GM12864 (cell line): Measurements from ENCODE around the gene DIP2C.

Source experiments
- DNase-seq: peaks from one replicate; pipeline ENCODE4 v3.0.0-alpha.2; 2011; ENCODE audit warnings: low read depth
- H3K4me3 ChIP-seq: 2 replicates; pipeline ENCODE4 v1.5.1; 2011; ENCODE audit warnings: mild to moderate bottlenecking, low read depth, low read length, control low read depth
- CTCF ChIP-seq: IDR thresholded peaks from 2 replicates; pipeline ENCODE4 v1.5.1; 2011; ENCODE audit warnings: low read depth, mild to moderate bottlenecking, moderate library complexity, low read length, control low read depth, inconsistent platforms; ENCODE audit errors: missing control alignments

Gene DIP2C

DNA sequence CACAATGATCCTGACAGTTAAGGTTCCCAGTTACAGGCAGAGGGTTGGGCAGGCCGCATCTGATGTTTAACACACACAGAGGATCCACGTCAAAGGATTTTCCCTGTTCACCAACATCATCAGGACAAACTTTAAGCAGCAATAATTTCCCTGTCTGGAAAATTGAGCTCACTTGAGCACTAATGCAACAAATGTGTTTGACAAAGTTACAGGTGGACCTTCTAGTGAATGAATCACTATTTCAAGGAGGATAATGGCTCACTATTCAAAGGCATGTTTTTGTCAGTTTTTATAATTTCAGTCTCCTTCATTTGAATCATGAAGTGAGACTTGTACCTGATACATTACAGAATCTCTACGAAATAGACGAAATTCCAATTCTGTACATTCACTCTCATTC lies 127.3 kb downstream of the DIP2C start:
- no peak for TF ChIP-seq CTCF
- no peak for DNase-seq
- H3K4me3 ChIP-seq = no peak overlapping the region

GRCh38 chr10:561721-562120 lies 127.7 kb downstream of the DIP2C start:
- no peak for TF ChIP-seq CTCF
- DNase-seq = no peak
- H3K4me3 ChIP-seq = no peak overlapping the region

DNA sequence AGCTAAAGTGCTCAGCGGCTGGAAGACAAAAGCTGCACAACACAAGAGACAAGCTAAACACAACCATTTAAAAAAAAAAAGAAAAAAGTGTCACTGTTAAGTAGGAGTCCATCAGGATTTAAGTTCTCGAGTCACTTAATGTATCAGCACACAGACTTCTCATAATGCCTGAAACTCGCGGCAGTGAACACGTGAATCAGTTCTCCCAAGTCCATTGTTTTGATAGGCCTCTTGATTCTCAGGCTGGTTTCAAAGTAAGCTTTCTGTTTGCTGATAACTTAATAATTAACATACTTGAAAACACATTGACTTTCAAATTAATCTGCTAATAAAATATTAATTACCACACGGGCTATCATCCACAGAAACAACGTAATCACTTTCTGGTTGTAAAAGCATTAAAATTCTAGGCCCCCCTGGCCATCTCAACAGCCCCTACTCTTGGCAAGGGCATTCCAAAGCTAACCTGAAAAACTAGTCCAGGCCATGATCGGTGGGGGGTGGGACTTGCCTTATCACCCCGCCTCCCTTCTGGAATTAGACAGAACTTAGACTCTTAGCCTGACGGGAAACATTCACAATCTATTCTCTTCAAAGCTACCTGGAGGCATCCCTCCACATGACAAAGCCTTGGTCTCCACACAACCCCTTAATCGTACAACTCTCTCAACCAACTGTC lies 129.0 kb downstream of the DIP2C start:
- no peak for DNase-seq
- TF ChIP-seq CTCF = no peak
- no peak overlapping the region for H3K4me3 ChIP-seq

- no peak overlapping the region for H3K4me3 ChIP-seq
- TF ChIP-seq CTCF = no peak
- no peak for DNase-seq
These were observed 129.8 kb downstream of the DIP2C start for GRCh38 chr10:559767-560047.

DNA sequence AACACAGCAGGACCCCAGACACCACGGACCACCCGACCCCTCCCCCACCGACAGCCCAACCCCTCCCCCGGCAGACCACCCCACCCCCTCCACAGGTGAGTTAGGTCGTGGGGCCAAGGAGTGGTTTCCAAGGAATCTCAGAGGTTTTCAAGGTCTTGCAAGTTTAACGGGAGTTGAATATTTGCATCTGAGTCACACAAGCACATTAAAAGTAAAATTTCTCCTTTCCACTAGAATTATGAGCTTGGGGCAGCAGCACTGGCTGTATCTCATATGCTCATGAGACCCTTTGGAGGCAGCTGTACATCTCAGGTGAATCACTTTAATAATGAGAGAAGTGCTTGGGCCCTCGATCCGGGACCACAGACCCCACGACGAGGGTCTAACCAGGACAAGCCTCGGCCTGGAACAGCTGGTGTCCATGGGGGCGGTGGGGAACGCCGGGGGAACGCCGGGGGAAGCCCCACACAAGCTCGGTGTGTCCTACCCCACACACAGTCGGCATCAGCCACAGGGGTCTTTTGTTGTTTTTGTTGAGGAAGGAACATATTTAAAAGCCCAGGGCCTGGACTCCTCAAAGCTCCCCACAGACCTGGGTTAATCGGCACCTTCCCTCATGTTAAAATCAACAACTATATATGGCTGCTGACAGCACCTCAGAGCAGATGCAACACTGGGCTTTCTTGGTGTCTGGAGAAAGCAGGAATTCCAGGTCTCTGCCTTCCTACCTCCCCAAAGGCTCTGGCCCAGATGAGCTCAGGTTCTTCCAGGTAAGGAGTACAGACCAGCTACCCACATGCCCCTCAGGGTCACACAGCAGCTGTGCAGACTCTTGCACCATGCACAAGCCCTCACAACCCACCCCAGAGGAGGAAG lies 130.3 kb downstream of the DIP2C start:
- TF ChIP-seq CTCF = no peak
- H3K4me3 ChIP-seq = no peak overlapping the region
- DNase-seq = no peak

DNA sequence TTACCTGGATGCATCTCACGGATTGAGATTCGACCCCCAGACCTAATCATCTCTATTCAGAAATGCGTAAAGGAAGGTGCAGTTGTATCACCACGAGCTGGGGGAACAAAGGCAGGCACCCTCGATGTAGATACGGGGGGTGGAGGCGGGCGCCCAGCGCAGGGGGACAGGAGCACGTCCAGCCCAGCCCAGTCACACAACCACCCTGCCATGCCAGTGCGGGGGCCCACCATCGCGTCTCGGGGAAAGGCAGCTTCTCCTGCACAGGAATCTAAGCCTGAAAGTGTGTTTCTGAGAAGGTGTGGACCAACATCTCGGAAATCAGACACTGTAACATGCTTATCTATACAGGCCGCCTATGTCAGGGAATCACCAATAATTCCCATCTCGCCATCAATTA lies 131.1 kb downstream of the DIP2C start:
- no peak for TF ChIP-seq CTCF
- DNase-seq = no peak
- no peak overlapping the region for H3K4me3 ChIP-seq
